EL (cell line): Measurements from ENCODE around the gene PRR14L.
A peak's percentile ranks its signal among the peaks of the same experiment; 100 is the strongest.
"Not testable (repeated sequence)": the region's sequence is repeated elsewhere in the genome, so short reads cannot be mapped to it uniquely, and the experiment has no call there.

Source experiments
- DNase-seq: peaks from one replicate; pipeline ENCODE4 v3.0.0-alpha.2; 2016

PRR14L gene

DNA sequence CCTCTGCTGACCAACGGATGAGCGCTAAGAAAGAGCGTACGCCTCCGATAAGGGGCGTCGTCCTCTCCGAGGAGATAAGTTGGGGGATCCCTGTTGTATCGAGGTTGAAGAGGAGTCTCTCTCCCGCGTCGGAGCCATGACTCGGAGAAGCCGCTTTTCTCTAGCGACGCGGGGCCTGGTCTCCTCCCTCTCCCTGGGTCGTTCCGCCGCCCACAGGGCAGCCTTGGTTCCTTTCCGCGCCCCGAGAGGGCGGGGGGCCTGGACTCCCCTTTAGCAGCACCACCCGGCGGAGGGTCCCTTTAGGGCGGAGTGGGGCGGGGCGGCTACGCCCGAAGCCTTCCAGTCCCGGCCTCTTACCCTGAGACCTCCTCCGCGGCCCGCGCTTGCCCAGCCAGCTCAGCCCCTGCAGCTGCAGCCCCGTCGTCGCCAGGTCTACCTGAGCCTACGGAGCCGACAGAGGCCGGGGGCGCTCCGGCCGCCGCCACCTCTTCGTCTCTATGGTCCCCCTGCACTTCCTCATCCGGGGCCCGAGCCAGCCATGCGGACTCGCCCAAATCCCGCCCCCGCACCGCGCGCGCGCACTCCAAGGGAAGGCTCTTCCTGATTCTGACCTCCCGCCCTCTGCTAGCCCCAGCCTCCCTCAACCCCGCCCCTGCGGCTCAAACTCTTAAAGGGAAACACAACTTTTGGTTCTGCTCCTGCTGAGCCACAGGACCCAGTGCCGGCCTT lies at the start of gene PRR14L:
Gene PRR14L (minus strand): TSS at position 497 of the 729 bp plus-strand sequence. CDS start 11,272 bp downstream, outside the sequence.
- DNase-seq: peak; percentile 95

- DNase-seq: not testable (repeated sequence)
Observed at GRCh38 chr22:31799358-31799757, 49.4 kb upstream of the PRR14L start.

- DNase-seq: no peak
Observed at GRCh38 chr22:31790240-31790639, 40.3 kb upstream of the PRR14L start.

- no peak for DNase-seq
Observed at GRCh38 chr22:31789803-31790202, 39.9 kb upstream of the PRR14L start.

GRCh38 chr22:31776231-31776630 lies 26.3 kb upstream of the PRR14L start:
- DNase-seq: no peak

DNA sequence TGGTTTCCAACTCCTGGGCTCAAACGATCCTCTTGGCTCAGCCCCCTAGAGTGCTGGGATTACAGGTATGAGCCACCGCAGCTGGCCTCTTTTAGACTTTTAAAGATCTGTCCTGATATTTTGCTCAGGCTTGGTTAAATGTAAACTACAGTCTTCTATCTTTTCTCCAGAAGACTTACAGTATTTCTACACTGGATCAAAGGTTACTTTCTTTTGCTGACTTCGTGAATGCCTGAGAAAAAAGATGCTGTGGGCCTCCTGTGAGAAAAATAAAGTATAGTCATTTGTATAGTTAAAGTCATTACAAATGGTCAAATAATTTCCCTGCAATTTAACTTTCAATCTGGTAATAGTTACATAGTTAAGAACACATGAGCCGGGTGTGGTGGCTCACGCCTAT lies 23.5 kb upstream of the PRR14L start:
- no peak for DNase-seq

DNA sequence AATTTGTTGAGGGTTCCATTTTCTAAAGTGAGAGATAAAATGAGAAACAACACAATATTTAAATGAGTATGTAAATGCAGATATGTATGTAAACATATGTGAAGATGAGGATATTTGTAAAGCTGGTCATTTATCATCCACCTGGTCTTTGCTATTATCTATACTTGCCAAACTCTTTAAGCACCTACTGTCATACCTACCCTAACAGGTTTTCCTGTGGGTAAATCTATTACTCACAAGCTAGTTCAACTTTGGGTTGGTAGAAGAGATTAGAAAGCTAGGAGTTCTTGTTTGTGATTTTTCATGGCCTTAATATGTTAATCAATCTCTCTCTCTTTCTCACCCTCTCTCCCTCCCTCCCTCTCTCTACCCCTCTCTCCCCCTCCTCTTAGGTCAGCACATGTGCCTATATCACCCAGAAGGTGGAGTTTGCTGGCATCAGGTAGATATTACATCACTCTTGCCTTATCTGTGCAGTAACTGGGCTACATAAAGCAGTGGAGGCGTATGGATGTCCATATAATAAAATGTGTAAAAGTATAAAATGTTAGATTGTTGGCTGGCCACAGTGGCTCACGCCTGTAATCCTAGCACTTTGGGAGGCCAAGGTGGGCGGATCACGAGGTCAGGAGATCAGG lies 18.6 kb upstream of the PRR14L start:
- no peak for DNase-seq

GRCh38 chr22:31764785-31765184 lies 14.9 kb upstream of the PRR14L start:
- no peak for DNase-seq

- DNase-seq: not testable (repeated sequence)
Observed at GRCh38 chr22:31758860-31759259, 8.9 kb upstream of the PRR14L start.

- DNase-seq: no peak
Observed at GRCh38 chr22:31757265-31757664, 7.3 kb upstream of the PRR14L start.

DNA sequence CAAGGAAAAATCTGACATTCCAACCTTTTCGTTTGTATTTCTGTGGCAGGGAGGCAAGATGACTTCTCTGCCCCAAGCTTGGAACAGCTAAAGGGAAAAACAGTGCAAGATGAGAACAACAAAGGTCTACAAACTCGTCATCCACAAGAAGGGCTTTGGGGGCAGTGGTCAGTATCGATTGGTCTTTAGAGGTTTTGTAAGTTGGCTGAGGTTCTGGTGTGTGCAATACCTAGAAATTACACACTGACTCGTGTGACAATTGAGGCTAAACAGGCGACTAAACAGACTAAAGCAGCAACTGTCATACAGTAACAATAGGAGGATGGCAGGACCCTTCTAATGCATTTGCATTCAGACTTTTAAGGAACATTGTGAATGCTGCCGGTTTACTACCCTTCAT lies 4.9 kb upstream of the PRR14L start:
- DNase-seq: no peak

- peak; percentile 96 for DNase-seq
Observed at GRCh38 chr22:31753634-31754501, 3.9 kb upstream of the PRR14L start, which contains the start of gene DEPDC5. Gene DEPDC5, plus strand, starts transcription at chr22:31754019. Its CDS starts 903 bp downstream, at chr22:31754922.

DNA sequence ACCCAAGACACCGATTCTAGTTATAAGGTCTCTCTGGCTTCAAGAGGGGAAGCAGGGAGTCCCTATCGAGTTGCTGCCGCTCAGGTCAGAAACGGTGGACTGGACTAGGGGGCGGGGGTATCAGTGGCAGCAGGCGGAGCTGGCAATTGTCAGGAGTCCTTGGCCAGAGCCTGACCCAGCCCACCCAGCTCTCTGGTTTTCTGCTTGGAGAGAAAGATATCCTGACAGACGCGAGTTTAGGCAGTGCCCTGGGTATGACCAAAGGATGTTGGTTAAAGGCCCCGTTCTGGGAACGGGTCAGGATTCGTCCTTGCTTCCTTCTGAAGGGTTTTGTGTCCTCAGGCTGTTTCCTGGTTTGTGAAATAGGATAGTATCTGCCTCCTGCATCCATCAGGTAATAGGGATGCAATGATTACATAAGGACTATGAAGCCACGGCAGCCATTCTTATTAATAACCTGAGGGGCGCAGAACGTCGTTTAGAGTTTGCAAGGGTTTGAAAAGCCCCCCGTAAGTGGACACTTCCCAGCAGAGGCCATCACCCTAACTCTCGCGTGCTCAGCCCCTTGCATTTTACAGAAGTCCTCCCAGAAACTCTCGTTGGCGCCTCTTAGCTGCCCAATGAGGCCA lies 3.2 kb upstream of the PRR14L start:
- peak; percentile 48 for DNase-seq

- DNase-seq: no peak
Observed at GRCh38 chr22:31752096-31752847, 2.3 kb upstream of the PRR14L start.

DNA sequence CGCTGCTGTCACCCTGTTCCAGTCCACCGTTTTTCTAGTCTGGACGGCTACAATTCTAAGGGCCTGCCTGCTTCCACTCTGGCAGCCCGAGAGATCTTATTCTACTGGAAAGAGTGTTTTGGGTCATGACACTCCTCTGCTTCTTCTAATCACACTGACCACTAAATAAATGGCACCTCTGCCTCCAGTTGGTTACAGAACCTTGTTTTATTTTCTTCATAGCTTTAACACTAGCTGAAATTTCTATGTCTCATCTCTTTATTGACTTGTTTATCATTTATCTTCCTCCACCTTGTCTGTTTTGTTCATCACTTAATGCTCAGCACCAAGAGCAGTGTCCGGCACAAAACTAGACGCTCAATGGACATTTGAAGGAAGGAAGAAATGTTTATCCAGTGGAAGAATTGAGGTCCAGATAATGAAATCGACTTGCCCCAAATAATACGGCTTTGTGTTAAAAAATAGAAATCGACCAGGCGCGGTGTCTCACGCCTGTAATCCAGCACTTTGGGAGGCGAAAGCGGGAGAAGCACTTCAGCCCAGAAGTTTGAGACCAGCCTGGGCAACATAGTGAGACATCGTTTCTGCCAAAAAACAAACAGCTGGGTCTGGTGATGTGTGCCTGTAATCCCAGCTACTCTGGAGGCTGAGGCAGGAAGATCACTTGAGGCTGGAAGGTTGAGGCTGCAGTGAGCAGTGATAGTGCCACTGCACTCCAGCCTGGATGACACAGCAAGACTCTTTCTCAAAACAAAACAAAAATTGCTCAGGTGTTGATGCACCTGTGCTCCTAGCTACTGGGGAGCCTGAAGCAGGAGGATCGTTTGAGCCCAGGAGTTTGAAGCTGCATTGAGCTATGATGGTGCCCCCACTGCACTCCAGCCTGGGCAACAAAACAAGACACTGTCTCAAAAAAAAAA lies 693 bp upstream of the PRR14L start:
- DNase-seq: no peak

- peak; percentile 25 for DNase-seq
Observed at GRCh38 chr22:31748490-31748889, 1.4 kb downstream of the PRR14L start.

DNA sequence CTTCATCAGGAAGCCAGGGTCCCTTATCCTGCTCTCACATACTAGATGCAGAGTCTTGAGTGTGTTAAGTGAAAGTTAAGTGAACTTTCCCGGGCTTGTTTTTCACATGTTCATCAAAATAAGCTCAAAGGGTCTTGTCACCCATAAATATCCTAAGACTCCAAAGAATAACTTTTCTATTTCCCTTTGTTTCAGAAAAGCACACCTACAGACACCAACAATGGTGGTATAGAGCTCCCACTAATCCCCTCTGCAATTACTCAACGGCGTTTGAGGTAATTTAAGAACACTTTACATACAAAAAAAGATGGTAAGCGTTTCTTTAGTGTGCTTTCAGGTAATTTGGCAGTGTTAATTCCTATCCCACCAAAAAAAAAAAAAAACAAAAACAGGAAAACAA lies 2.5 kb downstream of the PRR14L start:
- no peak for DNase-seq

DNA sequence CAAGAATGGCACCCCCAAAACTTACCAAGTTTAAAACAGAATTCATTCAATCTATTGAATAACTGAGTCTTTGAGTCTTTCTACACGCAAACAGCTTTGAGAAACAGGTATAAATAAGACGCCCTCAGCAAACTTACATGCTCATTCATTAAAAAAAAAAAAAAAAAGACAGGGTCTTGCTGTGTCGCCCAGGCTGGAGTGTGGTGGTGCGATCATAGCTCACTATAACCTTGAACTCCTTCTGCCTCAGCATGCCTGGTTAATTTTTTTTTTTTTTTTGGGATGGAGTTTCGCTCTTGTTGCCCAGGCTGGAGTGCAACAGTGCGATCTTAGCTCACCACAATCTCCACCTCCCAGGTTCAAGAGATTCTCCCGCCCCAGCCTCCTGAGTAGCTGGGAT lies 6.1 kb downstream of the PRR14L start:
- DNase-seq: no peak

DNA sequence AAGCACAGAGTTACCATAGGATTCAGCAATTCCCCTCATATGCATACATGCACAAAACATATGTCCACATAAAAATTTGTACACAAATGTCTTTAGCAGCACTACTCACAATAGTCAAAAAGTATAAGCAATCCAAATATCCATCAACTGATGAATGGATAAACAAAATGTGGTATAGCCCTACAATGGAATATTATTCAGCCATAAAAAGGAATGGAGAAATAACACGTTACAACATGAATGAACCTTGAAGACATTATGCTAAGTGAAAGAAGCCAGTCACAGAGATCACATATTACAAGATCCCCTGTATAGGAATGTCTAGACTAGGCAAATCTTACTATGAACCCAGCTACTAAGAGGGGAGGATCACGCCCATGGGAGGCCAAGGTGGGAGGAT lies 7.2 kb downstream of the PRR14L start:
- no peak for DNase-seq

DNA sequence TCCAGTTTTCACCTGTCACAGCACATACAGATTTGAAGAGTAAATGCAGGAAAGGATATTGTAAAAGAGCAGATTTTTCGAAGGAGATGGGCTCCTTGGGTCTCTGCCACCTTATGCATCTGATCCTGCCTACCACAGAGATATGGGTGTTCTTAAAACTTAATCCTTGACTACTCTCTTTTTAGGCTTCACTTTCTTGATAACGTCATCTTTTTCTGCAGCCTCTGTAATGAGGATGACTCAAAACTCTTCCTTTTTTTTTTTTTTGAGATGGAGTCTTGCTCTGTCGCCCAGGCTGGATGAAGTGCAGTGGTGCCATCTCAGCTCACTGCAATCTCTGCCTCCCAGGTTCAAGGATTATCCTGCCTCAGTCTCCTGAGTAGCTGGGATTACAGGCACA lies 7.8 kb downstream of the PRR14L start:
- peak; percentile 8 for DNase-seq

GRCh38 chr22:31740314-31740713 lies 9.6 kb downstream of the PRR14L start:
- not testable (repeated sequence) for DNase-seq
